Activated T-cell treated with anti-CD3 and anti-CD28 coated beads for 48 hours (primary cell): ENCODE data around the gene ZSCAN32.

ENCODE experiments used
- DNase-seq: peaks from one replicate; pipeline ENCODE4 v3.0.0-alpha.2; 2020; ENCODE audit warnings: low read depth

ZSCAN32 gene

DNA sequence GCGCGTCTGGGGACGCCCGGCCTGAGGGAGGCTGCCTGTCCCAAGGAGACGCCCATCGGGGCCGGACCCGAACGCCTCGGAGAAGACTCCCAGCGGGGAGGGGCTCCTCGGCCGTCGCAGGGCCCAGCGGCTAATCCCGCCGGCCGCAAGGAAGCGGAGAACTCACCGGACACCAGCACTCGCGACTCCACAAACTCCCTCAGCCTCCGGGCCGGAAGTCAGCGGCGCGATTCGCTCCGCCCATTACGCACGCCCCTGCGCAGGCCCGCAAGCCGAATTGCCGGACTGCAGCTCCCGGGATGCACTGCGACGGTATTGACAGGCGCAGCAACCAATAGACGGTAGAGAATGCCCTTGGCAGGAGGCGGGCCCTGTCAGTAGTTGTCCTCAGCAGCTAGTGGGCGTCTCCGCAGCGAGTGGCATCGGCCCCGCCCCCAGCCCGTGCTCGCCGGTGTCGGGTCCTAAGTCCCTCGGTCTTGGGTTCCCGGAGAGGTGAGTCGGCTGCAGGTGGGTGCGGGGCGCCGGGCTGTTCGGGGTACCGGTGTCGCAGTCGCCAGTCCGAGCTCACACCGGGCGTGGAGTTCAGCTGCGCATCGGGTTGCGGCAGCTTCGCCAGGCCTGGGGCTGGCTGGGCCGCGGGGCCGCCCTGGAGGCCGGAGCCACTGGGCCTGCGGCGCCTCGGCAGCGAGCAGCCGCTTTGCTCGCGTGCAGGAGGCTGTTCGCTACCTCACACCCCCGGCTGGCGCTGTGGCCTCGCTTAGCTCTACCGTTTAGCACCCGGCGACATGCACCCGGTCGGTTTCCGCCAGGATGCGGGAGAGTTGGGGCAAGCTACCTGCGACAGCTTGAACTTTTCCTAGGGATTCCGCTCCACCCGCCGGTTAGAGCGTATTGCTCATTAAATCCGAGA is at the start of gene ZSCAN32, which contains the start of gene ZNF174:
ZSCAN32 (minus strand) TSS at position 226 of the 910 bp plus-strand sequence. CDS start 3,447 bp downstream, outside the sequence.
ZNF174 (plus strand) TSS at position 437 of the 910 bp plus-strand sequence. CDS start 790 bp downstream, outside the sequence.
- DNase-seq, result peak; percentile 98

DNA sequence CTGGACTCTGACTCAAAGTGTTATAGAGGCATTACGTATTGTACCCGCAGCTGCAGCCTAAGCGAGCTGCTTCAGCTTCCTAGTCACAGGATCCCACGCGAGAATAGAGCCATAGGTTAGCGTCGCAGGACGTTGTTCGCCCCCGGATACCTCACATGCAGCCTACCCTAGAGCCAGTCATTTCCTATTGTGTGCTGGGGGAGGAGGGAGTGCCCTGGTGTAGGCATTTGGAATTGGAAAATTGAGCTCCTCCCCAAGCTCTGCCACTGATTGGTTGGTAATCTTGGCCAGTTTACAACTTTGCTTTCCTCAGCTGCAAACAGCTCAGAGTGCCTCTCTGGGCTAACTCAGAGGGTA is 43.2 kb upstream of the ZSCAN32 start:
- DNase-seq, result no peak

DNA sequence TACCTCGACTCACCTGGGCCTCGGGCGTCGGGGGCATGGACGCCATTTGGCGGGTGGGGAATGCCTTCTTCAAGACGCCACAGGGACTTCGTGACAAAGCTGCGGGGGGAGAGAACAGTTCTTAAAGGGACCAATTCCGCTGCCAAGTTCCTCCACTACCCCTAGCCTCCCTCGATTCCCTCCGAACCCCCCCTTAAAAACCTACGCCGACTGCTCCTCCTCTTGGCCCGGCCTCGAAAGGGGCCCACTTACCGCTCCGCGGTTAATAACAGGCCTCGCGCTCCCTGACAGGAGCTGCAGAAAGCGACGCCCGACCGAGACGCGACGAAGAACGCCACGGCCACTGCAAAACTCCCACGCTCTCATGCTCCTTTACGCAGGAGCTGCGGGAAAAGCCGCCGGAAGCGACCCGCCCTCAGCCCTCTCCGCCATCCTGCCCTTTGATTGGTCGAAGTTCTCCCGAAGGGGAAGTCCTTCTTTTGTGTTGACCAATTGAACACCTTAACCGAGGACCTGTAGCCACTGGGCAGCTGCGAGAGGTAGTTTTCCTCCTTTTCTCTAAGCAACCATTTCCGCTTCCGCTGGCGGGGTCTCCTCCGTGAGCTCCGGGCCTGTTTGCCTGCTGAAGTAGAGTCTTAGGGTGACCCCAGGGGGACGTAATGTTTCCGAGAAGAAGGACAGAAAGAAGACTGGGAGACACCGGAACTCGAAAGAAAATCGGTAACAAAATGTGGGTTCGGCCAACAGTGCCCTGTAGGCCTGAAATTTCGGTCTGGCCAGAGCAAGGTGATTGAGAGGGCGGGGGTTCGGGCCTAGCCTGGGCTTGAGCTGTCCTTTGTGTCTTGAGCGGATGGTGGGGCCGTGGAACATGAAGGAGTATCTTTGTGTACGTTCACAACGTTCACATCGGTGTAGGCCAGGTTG is 42.6 kb upstream of the ZSCAN32 start, which contains the start of the genes NAA60 and ZNF597:
NAA60 (plus strand) TSS at position 573 of the 924 bp plus-strand sequence. CDS start 32,548 bp downstream, outside the sequence.
ZNF597 (minus strand) TSS at position 397 of the 924 bp plus-strand sequence; CDS start at position 46, 351 bp downstream.
- DNase-seq, result peak; percentile 76

DNA sequence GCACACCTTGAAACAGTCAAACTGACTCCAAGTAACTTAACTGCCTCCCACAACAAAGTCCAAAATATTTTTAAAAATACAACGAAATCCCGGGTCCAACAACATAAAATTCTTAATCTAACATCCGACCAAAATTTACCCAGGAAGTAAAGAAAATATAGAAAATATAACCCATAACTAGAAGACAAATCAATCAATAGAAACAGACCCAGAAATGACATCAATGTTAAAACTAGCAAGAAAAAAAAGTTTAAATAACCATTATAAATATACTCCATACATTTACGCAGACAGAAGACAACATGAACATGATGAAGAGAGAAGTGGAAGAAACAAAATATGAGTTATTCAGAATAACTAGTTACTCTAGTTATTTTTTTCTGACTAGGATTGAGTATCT is 38.8 kb upstream of the ZSCAN32 start:
- no peak for DNase-seq

DNA sequence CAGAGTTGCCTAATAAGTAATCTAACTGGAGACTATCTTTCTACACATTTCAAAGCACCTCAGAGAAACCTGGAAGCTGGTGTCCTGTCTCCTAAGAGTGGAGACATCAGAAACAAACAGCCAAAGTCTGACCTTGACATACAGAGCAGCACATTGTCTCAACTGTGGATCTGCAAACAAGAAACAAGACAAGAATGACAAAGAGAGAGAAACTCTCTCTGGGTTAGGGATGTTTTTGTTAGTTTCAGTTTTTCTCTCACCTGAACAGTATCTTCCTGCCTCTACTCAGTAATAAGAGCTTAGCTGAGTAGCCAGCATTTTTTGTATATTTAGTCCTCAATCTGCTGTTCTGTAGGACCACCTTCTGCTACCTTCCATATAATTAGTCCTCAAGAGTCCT is 33.6 kb upstream of the ZSCAN32 start:
- no peak for DNase-seq

DNA sequence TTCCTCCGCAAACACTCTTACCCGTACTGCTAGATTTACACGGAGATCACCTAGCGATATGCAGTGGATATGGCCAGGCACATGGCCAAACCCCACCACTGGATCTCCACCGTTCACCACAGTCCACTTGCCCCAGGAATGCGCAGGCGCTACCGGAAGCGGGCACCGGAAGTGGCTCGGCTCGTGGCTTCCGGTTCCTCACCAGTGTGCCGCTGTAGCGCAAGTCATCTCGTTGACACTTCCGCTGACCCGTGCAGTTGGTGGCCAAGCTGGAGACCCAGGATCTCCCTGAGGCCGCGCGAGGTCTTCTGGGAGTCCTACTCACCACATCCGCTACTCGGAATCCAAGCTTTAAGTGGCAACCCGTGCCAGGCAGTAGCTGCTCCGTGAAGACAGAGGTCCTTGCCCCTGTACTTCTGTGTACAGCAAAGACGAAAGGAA is 31.0 kb upstream of the ZSCAN32 start:
- DNase-seq, result peak; percentile 57

DNA sequence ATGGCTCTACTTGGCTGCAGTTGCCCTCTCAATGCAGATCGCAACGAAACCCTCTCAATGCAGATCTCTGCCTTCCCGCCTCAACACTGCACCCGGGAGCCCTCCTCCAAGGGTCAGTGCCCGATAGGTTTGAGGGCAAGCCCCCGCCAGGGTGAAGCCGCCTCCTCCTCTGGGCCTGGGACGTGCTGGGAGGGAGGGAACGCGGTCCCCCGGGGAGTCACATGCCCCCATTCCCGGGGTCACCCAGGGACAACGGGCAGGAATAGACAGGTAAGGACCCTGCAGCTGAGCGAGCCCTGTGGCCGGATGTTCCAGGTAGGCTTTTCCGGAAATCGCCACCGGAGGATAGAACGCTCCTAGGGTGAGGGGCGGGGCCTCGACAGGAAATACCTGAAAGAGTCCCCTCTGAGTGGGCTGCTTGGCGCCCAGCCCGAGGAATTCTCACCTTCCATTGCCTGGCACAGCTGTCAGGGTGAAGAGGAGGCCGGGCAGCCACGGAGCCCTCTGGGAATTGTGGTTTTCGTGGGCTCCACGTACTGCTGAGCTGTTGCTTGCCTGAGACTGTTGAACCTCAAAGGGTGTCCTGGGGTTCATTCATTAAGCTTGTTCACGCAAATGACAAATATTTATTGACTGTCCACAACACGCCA is 13.1 kb upstream of the ZSCAN32 start:
- no peak for DNase-seq

DNA sequence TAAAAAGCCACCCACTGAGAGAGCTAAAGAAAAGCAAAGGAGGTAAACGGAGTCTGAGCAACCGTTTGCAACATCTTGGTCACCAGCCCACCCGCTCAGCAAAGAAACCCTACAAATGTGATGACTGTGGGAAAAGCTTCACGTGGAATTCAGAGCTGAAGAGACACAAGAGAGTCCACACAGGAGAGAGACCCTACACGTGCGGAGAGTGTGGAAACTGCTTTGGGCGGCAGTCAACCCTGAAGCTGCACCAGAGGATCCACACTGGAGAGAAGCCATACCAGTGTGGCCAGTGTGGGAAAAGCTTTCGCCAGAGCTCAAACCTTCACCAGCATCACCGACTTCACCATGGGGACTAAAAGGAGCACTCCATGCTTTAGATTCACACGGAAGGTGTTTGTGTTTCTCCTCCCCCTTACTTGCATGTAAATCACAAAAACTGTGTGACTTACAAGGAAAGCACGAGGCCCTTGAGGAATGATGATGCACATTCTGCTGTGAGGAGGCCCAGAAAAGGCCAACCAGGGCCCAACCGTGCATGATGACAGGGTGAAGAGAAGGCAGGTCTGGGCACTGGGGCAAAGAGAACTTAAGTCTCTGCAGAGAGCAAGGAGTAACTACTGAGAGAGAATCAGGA is 7.9 kb upstream of the ZSCAN32 start:
- no peak for DNase-seq

DNA sequence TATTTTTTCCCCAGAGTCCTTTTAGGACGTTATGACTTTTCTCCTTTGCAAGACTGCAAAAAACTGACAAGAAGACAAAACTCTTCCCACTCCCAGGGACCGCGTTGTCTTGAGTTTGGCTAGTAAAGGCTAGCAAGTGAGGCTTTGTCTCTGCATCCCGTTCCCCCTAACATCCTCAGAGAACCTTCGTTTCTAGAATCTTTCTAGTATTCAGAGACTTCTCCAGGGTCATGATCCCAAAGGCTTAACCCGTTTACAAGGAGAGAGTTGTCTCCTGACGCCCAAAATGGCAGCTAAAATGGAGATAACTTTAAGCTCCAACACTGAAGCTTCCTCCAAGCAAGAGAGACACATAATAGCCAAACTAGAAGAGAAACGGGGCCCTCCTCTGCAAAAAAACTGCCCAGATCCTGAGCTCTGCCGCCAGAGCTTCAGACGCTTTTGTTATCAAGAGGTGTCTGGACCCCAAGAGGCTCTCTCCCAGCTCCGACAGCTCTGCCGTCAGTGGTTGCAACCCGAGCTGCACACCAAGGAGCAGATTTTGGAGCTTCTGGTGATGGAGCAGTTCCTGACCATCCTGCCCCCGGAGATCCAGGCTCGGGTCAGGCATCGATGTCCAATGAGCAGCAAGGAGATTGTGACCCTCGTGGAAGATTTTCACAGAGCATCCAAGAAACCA is 1.1 kb upstream of the ZSCAN32 start:
- DNase-seq, result no peak

DNA sequence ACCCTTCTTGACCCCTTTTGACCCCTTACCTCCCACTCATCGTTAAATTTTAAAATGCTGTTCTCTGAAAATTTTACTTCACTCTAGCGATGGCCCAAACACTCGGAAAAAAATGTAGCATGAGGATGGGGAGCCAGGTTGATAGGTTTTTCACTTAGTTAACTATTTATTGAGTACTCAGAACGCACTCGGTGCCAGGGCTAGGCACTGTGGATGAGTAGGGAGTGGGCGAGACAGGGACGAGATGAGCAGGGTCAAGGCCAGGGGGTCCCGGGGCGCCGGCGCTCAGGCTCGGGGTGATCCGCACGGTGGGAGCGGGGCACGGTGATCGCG is 392 bp downstream of the ZSCAN32 start:
- no peak for DNase-seq

DNA sequence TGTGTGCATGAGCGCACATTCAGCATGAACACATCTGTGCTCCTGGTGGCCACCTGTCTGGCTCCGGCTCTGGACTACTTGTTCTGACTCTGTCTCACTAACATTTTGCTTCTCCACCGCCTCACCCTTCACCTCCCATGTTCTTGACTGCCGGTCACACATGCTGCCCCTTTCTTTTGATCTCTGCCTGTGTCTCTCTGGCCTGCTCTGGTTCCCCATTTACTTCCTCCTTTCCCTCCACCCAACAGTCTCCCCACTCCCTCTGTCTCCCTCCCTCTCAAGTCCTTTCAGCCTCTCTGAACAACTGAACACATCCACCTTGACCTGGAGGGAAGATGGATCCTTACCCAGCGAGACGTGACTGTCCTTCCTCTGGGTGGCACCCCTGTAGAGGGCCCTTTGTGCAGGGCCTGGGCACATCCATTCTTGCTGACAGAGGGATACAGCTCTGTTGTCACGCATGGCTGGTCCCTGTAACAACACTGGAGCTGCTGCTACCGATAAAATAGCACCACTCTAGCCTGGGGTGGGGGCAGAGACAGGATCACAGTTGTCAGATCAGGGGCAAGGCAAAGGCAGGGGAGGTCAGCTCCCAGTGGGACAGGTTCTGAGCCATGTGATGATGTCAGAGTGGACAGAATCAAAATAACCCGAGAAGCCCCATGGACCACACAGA is 11.0 kb downstream of the ZSCAN32 start:
- no peak for DNase-seq

DNA sequence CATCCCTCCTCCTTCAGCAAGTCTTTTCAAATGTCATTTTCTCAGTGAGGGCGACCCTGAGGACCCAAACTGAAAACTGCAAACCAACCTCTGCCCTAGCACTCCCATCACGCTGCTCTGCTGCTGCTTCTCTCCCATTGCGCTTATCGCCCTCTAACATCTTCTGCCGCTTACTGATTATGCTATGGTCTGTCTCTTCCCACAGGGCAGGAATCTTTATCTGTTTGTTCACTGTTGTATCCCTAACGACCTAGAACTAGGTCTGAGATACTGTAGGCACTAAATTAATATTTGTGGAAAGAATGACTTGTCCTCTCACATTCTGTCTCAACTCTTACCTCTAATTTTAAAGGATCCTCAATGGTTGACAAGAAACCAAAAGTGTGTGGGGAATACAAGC is 12.5 kb downstream of the ZSCAN32 start:
- no peak for DNase-seq

DNA sequence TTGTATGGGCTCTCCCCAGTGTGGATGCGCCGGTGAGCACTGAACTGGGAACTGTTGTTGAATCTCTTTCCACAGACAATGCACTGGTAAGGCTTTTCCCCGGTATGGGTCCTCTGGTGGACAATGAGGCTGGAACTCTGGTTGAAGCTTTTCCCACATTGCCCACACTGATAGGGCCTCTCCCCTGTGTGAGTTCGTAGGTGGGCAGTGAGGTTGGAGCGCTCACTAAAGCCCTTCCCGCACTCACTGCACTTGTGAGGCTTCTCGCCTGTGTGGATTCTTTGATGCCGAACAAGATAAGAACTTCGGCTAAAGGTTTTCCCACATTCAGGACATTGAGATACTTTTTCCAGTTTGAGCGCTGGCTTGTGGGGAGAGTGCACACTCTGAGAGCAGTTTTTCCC is 17.8 kb downstream of the ZSCAN32 start:
- no peak for DNase-seq

DNA sequence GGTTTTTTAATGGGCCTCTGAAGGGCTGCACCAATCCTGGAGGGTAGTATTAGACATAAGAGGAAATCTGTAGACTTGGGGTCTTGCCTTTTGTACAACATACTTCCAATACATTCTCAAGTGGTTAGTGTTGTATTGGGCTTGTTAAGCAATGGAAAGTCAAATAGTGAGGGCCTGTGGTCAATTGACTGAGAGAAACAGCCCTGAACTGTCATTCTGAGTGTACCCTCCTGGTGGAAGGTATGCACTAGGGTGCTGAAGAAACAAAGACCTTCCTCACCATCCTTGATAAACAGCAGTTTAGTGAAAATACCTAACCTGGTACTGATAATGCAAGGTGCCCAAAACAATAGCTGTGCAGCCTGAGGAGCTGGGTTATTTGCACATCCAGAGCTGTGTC is 22.9 kb downstream of the ZSCAN32 start:
- no peak for DNase-seq

DNA sequence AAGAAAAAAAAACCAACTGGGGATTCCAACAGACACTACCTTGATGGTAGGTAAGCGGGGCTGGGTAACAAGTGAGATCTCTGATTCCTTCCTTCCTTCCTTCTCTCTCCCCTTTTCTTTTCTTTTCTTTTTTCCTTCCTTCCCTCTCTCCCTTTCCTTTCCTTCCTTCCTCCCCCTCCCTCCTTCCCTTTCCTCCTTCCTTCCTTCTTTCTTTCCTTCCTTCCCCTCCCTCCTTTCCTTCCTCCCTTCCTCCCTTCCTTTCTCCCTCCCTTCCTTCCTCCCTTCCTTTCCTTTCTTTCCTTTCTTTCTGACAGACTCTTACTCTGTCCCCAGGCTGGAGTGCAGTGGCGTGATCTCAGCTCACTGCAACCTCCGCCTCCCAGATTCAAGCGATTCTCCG is 25.1 kb downstream of the ZSCAN32 start:
- no peak for DNase-seq

DNA sequence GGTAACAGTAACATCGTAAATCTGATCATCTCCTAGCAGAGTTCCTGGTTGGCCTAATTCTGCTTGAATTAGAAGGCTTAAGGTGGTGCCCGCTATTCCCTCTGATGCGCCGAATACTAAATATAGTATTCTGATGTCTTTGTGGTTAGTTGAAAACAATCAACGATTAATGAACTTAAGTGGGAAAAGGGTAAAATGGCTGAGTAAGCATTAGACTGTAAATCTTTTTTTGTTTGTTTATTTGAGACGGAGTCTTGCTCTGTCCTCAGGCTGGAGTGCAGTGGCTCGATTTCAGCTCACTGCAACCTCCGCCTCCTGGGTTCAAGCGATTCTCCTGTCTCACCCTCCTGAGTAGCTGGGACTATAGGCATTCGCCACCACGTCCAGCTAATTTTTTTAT is 31.7 kb downstream of the ZSCAN32 start:
- DNase-seq, result no peak

DNA sequence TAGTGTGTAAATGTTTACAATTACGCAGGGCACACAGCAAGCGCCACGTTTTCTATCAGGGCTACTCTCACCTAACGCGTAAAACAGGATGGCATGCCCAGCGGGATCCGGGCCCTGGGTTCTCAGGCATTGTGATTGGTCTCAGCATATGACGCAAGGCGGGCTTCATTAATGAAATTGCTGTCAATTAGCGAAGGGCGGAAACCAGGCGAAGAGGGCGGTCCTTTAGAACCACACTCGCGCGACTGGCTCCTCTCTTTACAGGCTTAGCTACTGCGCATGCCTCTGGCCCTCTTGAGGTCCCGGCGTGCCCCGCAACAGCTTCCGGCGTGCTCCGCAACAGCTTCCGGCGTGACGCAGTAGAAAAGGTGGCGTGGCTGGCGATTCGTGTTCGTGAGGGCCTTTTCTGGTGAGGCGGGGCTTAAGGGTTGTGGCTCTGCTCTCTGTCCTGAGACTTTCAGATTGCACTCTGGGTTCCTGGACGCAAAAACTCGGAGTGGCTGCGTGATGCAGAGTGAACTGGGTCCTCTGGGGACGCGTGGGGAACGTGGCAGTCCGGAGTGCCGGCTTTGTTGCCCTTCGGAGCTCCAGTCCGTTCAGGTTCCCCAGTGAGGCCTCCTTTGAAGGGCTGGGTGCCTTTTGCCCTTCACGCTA is 35.9 kb downstream of the ZSCAN32 start:
- DNase-seq, result peak; percentile 80

DNA sequence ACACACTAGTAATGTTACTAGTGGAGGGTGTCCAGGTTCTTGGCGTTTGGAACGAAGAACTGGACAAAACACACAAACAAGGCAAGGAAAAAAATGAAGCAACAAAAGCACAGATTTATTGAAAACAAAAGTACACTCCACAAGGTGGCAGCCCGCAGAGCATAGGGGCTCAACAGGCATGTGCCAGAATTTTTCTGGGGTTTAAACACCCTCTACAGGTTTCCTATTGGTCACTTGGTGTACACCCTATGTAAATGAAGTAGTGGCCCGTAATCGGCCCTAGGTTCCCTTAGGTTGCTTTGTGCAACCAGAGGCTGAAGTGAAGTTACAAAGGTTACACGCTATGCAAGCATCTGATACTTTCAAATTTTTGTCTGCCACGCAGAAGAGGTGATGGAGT is 37.0 kb downstream of the ZSCAN32 start:
- no peak for DNase-seq

DNA sequence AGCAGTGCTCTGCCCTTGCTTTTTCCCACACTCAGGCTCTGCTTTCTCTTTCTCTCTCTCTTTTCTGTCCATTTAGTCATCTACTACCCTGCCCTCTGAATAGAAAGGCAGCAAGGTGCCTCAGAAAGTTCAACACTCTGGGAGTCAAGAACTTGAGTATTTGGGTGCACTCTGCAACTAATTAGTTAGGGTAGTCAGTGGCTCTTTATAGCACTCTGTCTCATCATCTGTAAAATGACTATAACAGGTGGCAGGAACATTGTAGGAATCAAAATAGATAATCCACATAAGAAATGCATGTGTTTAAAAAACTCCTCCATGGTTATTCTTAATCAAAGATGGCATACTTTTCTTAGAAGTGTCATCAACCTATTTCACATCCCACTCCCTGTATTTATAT is 37.9 kb downstream of the ZSCAN32 start:
- DNase-seq, result no peak

DNA sequence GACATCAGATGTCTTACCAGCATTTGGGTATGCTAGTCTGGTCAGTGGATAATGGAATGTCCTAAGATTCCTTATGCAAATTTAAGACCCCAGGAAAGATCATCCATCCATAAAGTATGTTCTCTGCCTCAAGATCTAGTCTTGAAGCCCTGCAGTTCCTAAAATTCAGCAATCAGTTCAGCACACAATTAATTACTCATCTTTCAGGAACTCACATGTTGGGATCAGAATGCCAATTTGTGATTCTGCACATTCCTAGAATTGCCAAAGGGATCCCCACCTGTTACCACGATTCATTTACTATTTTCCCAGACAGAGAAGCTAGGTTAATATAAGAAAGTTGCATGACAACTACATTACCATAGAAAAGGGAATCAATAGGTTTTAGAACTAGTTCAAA is 41.9 kb downstream of the ZSCAN32 start:
- no peak for DNase-seq
